Parathyroid adenoma (tissue), 2 donors: ENCODE data around the gene OR4X2.

Experiments
- H2AFZ ChIP-seq: fragments of 300-600 bp; sonication (generic); one replicate; pipeline ENCODE4 v1.7.0; 2017; ENCODE audit warnings: antibody characterized with exemption, mild to moderate bottlenecking
- H3K27ac ChIP-seq: fragments of 300-600 bp; sonication (generic); one replicate; pipeline ENCODE4 v1.7.0; 2017
- H3K27me3 ChIP-seq: fragments of 300-600 bp; sonication (generic); one replicate; pipeline ENCODE4 v1.7.0; 2017; ENCODE audit warnings: low read length; ENCODE audit not compliant: control insufficient read depth, insufficient read depth
- H3K36me3 ChIP-seq: fragments of 300-600 bp; sonication (generic); one replicate; pipeline ENCODE4 v1.7.0; 2017; ENCODE audit warnings: low read length; ENCODE audit not compliant: control insufficient read depth, insufficient read depth
- H3K4me1 ChIP-seq: fragments of 300-600 bp; sonication (generic); one replicate; pipeline ENCODE4 v1.7.0; 2017; ENCODE audit warnings: control low read depth
- H3K4me2 ChIP-seq: fragments of 300-600 bp; sonication (generic); one replicate; pipeline ENCODE4 v1.7.0; 2017; ENCODE audit warnings: low read length
- H3K4me3 ChIP-seq: fragments of 300-600 bp; sonication (generic); one replicate; pipeline ENCODE4 v1.7.0; 2017; ENCODE audit warnings: low read depth, low read length
- H3K79me2 ChIP-seq: fragments of 300-600 bp; sonication (generic); one replicate; pipeline ENCODE4 v1.7.0; 2017; ENCODE audit warnings: control low read depth
- H3K9ac ChIP-seq: fragments of 300-600 bp; sonication (generic); one replicate; pipeline ENCODE4 v1.7.0; 2017; ENCODE audit warnings: mild to moderate bottlenecking
- H3K9me3 ChIP-seq: fragments of 300-600 bp; sonication (generic); one replicate; pipeline ENCODE4 v1.7.0; 2017; ENCODE audit warnings: low read length; ENCODE audit not compliant: control insufficient read depth
- TF ChIP-seq, protein P1 (sequence below): fragments of 300-600 bp; sonication (generic); IDR thresholded peaks from one replicate; pipeline ENCODE4 v1.7.0; 2017; ENCODE audit warnings: antibody characterized with exemption, mild to moderate bottlenecking
- donor health status: primary hyperparathyroidism.

The OR4X2 gene

DNA sequence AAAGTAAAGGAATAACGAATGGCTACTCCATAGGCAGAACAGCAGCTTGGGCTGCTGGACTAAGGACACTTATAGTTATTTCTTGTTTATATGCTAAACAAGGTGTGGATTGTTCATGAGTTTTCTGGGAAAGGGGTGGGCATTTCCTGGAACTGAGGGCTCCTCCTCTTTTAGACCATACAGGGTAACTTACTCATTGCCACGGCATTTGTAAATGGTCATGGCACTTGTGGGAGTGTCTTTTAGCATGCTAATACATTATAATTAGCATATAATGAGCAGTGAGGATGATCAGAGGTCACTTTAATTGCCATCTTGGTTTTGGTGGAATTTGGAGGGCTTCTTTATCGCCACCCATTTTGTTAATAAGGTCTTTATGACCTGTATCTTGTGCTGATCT is 25.7 kb downstream of the OR4X2 start:
- Histone ChIP-seq H3K27me3 (no peaks in the 10 kb centered on the region), H3K79me2 (no peaks in the 10 kb centered on the region), H3K4me3 (no peak overlapping the region), H3K9ac (no peak overlapping the region), H3K27ac (no peak overlapping the region), H3K9me3 (no peaks in the 10 kb centered on the region), H2AFZ (no peak overlapping the region), H3K4me1 (no peaks in the 10 kb centered on the region), H3K36me3 (no peaks in the 10 kb centered on the region), H3K4me2 (no peak overlapping the region)
- TF ChIP-seq, protein P1, sequence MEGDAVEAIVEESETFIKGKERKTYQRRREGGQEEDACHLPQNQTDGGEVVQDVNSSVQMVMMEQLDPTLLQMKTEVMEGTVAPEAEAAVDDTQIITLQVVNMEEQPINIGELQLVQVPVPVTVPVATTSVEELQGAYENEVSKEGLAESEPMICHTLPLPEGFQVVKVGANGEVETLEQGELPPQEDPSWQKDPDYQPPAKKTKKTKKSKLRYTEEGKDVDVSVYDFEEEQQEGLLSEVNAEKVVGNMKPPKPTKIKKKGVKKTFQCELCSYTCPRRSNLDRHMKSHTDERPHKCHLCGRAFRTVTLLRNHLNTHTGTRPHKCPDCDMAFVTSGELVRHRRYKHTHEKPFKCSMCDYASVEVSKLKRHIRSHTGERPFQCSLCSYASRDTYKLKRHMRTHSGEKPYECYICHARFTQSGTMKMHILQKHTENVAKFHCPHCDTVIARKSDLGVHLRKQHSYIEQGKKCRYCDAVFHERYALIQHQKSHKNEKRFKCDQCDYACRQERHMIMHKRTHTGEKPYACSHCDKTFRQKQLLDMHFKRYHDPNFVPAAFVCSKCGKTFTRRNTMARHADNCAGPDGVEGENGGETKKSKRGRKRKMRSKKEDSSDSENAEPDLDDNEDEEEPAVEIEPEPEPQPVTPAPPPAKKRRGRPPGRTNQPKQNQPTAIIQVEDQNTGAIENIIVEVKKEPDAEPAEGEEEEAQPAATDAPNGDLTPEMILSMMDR = no peak

DNA sequence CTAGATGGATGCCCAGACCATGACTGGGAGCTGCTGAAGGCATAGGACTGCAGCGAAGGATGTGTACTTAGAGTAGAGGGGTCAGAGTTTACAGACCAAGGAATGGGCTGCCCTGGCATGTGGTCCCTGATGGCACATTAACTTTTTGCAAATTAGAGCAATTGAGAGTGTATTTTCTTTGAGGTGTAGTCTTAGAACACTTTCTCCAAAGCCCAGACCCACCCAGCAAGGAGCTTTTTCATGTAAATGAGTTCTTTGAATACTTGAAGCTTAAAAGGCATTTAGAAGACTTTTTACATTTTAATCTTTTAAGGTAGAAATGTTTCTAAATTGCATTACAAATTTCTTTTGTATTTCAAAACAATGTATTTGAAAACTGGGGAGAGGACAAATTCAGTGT is 27.7 kb downstream of the OR4X2 start:
- Histone ChIP-seq H2AFZ (no peak overlapping the region), H3K27me3 (no peaks in the 10 kb centered on the region)
- TF ChIP-seq, protein P1 = no peak

More for the DNA sequence above, 27.7 kb downstream of the OR4X2 start:
- H3K79me2 ChIP-seq = no peaks in the 10 kb centered on the region
- H3K9me3 ChIP-seq = no peaks in the 10 kb centered on the region
- H3K9ac ChIP-seq = no peak overlapping the region
- no peaks in the 10 kb centered on the region for H3K4me1 ChIP-seq
- no peak overlapping the region for H3K4me2 ChIP-seq
- no peaks in the 10 kb centered on the region for H3K36me3 ChIP-seq
- H3K4me3 ChIP-seq = no peak overlapping the region
- H3K27ac ChIP-seq = no peak overlapping the region
